GM19324 (cell line): ENCODE data around the gene DLL3.

Source experiments
- ATAC-seq: cut with Tn5 transposase; IDR thresholded peaks from one replicate; pipeline ENCODE4 v1.9.1; 2021; ENCODE audit warnings: mild to moderate bottlenecking, moderate library complexity; ENCODE audit not compliant: unreplicated experiment, low FRiP score

DLL3 gene

GRCh38 chr19:39481676-39482075 is 17.1 kb upstream of the DLL3 start:
- no peak for ATAC-seq

GRCh38 chr19:39483141-39483540 is 15.6 kb upstream of the DLL3 start:
- no peak for ATAC-seq

DNA sequence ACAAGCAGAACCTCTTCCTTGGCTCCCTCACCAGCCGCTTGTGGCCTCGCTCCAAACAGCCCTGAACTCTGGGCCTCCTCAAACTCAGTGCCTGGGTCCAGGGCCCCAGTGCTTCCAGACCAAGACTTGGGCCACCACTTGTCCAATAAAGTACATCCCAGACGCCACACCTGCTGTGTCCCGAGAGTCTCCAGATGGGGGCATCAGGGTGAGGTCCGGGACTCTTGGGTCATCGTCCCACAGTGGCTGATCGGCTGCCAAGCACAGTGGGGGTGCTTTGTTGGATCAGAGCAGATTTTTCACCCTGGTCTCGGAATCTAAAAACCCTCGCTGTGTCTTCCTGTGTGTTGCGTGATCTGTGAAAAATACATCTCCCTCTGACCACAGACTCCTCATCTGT is 9.0 kb upstream of the DLL3 start:
- no peak for ATAC-seq

DNA sequence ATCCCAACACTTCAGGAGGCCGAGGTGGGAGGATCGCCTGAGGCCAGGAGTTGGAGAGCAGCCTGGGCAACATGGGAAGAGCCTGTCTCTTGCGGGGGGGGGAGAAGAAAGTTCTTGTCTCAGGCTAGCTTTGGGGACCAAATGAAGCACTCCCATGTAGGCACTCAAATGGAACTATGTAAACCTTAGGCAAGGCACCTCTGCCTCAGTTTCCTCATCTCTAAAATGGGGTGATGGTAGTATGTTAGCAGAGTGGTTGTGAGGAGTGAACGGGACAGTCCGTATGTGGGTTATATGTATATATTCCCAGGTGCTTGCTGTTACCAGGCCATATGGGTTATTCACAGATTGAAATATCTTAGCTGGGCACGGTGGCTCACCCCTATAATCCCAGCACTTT is 6.5 kb upstream of the DLL3 start:
- ATAC-seq: no peak

DNA sequence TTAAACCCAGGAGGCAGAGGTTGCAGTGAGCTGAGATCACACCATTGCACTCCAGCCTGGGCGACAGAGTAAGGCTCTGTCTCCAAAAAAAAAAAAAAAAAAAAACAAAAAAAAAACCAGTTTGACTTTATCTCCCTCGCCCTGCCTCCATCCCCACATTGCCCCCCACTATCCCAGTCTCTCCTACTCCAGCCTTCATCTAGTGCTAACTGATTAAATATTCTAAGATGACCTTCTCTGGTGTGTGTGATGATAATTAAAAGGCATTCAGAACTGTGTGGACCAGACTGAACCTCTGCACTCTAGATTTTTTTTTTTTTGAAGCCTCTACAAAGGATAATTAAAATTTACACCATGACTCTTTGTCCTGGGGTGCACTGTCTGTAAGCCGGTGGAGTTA is 6.0 kb upstream of the DLL3 start:
- ATAC-seq: no peak

GRCh38 chr19:39494661-39495060 is 4.1 kb upstream of the DLL3 start:
- ATAC-seq: no peak

GRCh38 chr19:39496063-39496462 is 2.7 kb upstream of the DLL3 start:
- ATAC-seq: no peak

- ATAC-seq: no peak
These were observed 1.1 kb upstream of the DLL3 start for GRCh38 chr19:39497701-39497995.

- no peak for ATAC-seq
These were observed 550 bp upstream of the DLL3 start for GRCh38 chr19:39497996-39498797.

DNA sequence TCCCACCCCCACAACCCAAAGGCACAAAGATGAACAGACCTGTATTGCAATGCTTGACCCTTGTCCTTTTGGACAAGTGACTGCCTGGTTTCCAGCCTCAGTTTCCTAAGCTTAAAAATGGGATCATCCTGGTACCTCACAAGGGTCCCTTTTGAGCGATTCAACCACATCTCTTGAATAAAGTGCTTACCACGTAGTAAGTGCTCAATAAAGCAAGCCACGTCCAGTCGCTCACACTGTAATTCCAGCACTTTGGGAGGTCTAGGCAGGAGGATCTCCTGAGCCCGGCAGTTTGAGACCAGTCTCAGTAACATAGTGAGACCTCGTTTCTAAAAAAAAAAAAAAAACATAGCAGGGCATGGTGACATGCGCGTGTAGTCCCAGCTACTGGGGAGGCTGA is 1.2 kb downstream of the DLL3 start:
- no peak for ATAC-seq

DNA sequence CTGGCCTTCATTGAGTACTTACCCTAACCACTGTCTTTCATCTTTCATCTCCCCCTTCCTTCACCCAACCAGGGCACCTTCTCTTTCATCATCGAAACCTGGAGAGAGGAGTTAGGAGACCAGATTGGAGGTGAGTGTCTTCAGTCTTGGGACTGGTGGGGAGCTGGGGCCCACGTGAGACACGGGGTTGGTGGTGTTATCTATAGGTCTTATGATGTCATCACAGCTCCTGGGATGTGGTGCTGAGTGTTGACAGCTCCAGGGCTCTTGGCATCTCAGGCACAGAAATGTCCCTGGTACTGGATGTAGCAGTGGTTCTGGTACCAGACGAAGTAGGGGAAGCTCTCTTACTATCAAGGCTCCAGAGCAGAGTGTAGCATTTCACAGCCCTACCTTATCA is 1.8 kb downstream of the DLL3 start:
- ATAC-seq: no peak

DNA sequence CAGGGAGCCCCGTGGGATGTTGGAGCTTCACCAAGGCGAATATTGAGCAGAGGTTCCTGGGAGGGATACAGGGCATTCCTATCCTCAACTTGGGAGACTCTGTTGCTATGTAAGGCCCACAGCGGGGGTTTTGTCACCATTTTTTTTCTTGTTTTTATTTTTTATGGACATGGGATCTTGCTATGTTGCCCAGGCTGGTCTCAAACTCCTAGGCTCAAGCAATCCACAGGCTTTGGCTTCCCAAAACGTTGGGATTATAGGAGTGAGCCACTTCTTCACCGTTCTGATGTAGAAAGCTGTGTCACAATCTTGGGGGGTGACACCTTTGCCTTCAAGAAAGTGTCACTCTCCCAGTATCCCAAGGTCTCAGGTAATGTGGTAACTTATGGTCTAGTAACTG is 2.6 kb downstream of the DLL3 start:
- ATAC-seq: no peak

- no peak for ATAC-seq
These were observed 4.1 kb downstream of the DLL3 start for GRCh38 chr19:39502640-39503417.

DNA sequence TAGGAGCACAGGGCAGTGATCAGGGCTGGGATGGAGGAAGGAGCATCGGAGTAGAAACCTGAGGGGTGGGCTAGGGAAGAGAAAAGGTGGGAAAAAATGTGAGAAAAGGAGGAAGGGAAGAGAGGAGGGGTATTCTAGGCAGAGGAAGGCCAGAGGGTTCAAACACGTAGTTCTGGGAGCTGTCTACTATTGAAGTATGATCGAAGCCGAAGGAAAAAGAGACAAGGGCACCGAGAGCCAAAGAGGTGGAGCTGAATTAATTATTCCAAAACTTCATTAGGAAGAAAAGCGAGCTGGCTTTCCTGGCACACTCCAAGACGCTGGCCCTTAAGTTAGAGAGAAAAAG is 7.8 kb downstream of the DLL3 start:
- no peak for ATAC-seq

- no peak for ATAC-seq
These were observed 8.4 kb downstream of the DLL3 start for GRCh38 chr19:39506944-39507714.

DNA sequence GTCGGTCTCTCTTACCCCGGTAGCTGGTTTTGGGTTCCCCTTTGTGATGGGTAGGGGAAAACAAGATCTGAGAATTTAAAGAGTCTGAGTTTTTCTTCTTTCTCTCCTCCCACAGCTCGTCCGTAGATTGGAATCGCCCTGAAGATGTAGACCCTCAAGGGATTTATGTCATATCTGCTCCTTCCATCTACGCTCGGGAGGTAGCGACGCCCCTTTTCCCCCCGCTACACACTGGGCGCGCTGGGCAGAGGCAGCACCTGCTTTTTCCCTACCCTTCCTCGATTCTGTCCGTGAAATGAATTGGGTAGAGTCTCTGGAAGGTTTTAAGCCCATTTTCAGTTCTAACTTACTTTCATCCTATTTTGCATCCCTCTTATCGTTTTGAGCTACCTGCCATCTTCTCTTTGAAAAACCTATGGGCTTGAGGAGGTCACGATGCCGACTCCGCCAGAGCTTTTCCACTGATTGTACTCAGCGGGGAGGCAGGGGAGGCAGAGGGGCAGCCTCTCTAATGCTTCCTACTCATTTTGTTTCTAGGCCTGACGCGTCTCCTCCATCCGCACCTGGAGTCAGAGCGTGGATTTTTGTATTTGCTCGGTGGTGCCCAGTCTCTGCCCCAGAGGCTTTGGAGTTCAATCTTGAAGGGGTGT is 9.1 kb downstream of the DLL3 start:
- ATAC-seq: no peak

DNA sequence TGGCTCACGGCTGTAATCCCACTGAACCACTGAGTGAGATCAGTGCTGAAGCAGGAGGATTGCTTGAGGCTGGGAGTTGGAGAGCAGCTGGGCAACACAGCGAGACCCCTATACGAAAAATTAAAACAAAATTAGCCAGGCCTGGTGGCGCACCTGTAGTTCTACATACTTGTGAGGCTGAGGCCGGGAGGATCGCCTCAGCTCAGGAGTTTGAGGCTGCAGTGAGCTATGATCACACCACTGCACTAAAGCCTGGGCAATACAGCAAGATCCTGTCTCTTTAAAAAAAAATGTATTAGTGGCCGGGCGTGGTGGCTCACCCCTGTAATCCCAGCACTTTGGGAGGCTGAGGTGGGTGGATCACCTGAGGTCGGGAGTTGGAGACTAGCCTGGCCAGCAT is 9.9 kb downstream of the DLL3 start:
- no peak for ATAC-seq

DNA sequence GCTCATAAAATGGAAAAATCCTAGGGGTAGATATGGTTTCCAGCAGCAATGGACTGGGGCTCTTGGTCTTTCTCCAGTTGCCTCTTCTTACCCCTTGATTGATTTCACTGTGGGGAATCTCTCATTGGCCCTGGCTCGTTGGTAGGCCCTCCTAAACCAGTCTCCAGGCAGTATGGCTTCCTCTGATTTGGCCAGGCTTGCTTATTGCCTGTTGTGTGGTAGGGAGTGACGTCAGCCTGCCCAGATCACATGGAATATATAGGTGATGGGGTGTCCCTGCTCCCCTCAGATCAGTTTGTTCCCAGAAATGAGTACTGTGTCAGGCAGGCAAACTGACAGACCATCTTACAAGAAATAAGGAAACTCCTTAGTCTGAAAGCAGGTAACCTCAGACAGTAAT is 10.5 kb downstream of the DLL3 start:
- ATAC-seq: no peak

GRCh38 chr19:39512988-39513387 is 14.2 kb downstream of the DLL3 start:
- ATAC-seq: no peak

- ATAC-seq: no peak
These were observed 16.2 kb downstream of the DLL3 start, which contains the start of gene SELENOV for GRCh38 chr19:39514840-39515550. SELENOV (plus strand) TSS chr19:39515139; CDS start chr19:39515213, 74 bp downstream.
